ENCODE measurements around the gene RPUSD1. TPM values are rescaled to one million over a fixed set of nuclear protein-coding genes. Genes with fewer than 3 reads are reported as not detected.

RPUSD1 gene
- total and polyA plus RNA-seq, 2 of the 13 experiments (the other 11 are each of a cell fraction or from before 2014, with no cell fraction given), result 13.1 to 26.2 TPM

GRCh38 chr16:746637-747036 is 41.5 kb downstream of the RPUSD1 start:
- H3K79me2 ChIP-seq (ENCODE audit: insufficient read depth, low read length), result no peaks in the 10 kb centered on the region
- in situ Hi-C loops (cut with HindIII; ENCODE audit: extremely low pct_ligation_motif_present, low pct_unique_long_range_greater_than_20kb) (no loop called here), intact Hi-C loops (cut with micrococcal nuclease; ENCODE audit: unreplicated experiment) (loop anchor here (1.0 kb wide), 1 partner anchor 39 kb away; no protein-coding TSS in a partner anchor)
- no peaks in the 10 kb centered on the region for H3K36me3 ChIP-seq (replicated peaks in 1 of 2; ENCODE audit: control insufficient read depth in 1 of 2, insufficient read depth in 2 of 2, low read length in 2 of 2)
- no peaks in the 10 kb centered on the region for H4K20me1 ChIP-seq (ENCODE audit: insufficient read depth, low read length)
- H3K4me3 ChIP-seq (replicated peaks in 1 of 3; ENCODE audit: insufficient read depth in 1 of 3, low read depth in 2 of 3, low read length in 3 of 3), result no peak overlapping the region
- no peaks in the 10 kb centered on the region for H3K9me3 ChIP-seq (ENCODE audit: low read length)
- 30% methylated on average over 2 of the region's 13 CpGs for WGBS (ENCODE audit: low lambda C conversion rate)
- peaks cover under 1 to 26% of the 10 kb centered on the region in 2 experiments; a peak in 4 of 5 replicates for H3K27me3 ChIP-seq (ENCODE audit: control insufficient read depth in 1 of 2, insufficient read depth in 2 of 2, low read length in 2 of 2)
- ATAC-seq, result no peak
- no peak for DNase-seq (ENCODE audit: low spot score)
- ChIA-PET CTCF (ENCODE audit: low intra/inter-chr PET ratio, low total read pairs) (no interaction called here), POLR2A (no interaction called here)
- H3K9ac ChIP-seq (ENCODE audit: insufficient read depth, low read depth, low read length), result no peak overlapping the region
- H3K4me1 ChIP-seq (ENCODE audit: insufficient read depth, low read length), result peaks cover 7% of the 10 kb centered on the region
- H3K4me2 ChIP-seq (ENCODE audit: low read depth, low read length), result no peak overlapping the region
- no peak overlapping the region for H2AFZ ChIP-seq (ENCODE audit: low read length)
- BruUV-seq (replicated peaks), result no TSS peak
- TF ChIP-seq, protein P1, sequence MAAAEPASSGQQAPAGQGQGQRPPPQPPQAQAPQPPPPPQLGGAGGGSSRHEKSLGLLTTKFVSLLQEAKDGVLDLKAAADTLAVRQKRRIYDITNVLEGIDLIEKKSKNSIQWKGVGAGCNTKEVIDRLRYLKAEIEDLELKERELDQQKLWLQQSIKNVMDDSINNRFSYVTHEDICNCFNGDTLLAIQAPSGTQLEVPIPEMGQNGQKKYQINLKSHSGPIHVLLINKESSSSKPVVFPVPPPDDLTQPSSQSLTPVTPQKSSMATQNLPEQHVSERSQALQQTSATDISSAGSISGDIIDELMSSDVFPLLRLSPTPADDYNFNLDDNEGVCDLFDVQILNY (CRISPR knock-in tag; conservative IDR thresholded peaks at IDR 0.05), result no peak
- no peak for TF ChIP-seq LBX2 (CRISPR knock-in tag; IDR thresholded peaks at IDR 0.05; ENCODE audit: borderline replicate concordance)
- no peak for TF ChIP-seq GLMP (CRISPR knock-in tag; IDR thresholded peaks at IDR 0.05; ENCODE audit: borderline replicate concordance)
- no peak for TF ChIP-seq NR0B2 (CRISPR knock-in tag; IDR thresholded peaks at IDR 0.05)
- TF ChIP-seq ZNF546 (CRISPR knock-in tag; conservative IDR thresholded peaks at IDR 0.05), result no peak
- no peak for TF ChIP-seq CENPBD1 (CRISPR knock-in tag; IDR thresholded peaks at IDR 0.05; ENCODE audit: borderline replicate concordance, low read depth)
- no peak for TF ChIP-seq SNAI1 (CRISPR knock-in tag; IDR thresholded peaks at IDR 0.05; ENCODE audit: borderline replicate concordance)
- no peak for TF ChIP-seq BRD4 (CRISPR knock-in tag; IDR thresholded peaks at IDR 0.05)
- no peak for FAIRE-seq
- H3K27ac ChIP-seq (ENCODE audit: extremely low read length, insufficient read depth, low read length), result no peak overlapping the region
